Activated T-helper 9 cell treated with anti-CD3 and anti-CD28 coated beads, Interleukin-2, amount 50 U/mL, for 16 hours (primary cell): ENCODE results near the gene ELMO1.

Source experiments
- DNase-seq: peaks from one replicate; pipeline ENCODE4 v3.0.0-alpha.2; 2020; ENCODE audit warnings: low read depth

The ELMO1 gene

DNA sequence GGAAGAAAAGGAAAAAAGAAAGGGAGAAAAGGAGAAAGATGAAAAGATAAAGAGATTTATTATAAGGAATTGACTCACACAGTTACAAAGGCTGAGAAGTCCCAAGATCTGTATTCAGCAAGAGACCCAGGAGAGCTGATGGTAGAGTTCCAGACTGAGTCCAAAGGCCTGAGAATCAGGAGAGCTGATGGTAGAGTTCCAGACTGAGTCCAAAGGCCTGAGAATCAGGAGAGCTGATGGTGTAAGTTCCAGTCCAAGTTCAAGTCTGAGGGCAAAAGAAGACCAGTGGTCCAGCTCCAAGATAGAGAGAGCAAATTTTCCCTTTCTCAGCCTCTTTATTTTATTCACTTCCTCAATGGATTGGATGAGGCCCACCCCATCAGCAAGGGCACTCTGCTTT is 627.0 kb downstream of the ELMO1 start:
- no peak for DNase-seq

DNA sequence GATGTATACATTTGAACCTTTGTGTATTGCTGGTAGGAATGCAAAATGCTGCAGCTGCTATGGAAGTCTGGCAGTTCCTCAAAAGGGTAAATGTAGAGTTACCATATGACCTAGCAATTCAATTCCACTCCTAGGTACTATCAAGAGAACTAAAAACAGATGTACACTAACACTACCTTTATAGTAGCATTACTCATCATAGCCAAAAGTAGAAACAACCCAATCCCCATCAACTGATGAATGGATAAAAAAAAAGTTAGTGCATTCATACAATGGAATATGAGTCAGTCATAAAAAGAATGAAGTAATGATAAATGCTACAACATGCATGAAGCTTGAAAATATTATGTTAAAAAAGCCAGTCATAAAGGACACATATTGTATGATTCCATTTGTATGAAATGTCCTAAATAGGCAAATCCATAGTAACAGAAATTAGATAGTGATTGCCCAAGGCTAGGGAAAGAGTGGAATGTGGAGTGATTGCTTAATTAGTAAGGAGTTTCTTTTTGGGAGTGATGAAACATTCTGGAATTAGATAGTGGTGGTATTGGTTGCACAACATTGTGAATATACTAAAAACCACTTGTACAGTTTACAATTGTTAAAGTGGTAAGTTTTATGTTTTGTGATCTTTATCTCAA is 628.0 kb downstream of the ELMO1 start:
- no peak for DNase-seq

DNA sequence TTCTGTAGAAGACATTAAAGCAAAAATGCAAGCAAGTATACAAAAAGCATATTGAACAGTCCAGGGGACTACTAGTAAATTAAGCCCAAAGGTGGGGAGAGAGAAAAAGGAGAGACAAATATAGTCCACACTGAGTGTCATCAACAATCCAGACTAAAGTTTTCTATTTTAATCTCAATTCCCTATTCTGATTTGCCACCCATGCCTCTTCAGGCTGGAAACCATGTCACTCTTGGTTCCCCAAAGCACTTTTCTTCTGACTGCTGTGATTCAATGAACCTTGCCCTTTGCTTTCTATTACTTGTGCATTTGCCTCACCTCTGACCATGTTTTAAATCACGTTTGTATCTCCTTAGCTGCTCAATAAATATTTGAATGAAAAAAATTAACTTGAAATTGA is 629.0 kb downstream of the ELMO1 start:
- no peak for DNase-seq

DNA sequence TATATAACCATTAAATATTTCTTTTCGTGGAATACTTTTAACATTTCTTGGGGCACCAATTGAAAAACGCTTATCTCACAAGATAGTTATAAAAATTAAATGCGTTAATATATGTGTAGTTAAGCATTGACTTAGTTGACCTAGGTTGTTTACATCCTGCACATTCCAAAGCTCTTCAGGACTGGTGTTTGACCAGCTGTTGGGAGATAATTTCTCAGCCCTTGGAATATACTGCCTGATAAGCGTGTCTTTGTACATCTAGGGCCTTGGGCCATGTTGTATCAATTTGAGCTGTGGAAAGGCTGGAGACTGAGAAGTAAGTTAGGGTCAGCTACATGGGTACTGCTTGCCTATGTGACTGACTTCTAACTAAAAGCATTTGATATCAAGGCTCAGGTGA is 634.4 kb downstream of the ELMO1 start:
- no peak for DNase-seq

DNA sequence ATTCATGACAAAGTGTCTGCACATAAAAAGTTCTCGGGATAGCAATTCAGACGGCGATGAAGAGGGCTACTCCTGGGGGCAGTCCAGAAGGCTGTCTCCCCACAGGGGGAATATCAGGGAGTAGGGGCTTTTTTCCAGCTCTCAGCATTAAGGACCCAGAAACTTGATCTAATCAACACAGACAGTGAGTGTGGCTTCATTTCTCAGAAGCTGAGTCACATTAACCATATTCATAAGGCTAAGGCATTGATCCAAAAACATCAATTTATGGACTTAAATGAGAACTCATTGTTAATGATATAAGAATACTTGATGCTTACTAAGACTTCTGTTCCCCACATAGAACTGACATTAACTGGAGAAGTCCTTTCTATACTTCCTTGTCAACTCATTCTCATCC is 636.9 kb downstream of the ELMO1 start:
- no peak for DNase-seq

DNA sequence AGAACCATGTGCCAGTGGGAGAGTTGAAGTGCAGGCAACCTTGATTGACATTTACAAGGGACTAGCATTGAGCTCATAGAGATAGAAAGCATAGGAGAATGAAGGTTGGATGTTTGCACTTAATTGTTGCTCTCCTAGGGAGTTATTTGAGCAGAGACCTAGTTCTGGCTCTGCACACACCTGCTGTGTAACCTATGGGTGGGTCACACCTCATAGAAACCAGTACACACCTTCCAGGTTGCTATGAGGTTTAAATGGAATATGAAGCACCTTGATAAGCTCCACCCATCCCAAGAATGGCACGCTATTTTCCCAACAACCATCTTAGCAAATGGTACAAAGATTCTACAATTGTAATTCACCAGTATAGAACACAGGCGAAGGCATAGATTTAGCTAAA is 638.2 kb downstream of the ELMO1 start:
- DNase-seq: no peak

DNA sequence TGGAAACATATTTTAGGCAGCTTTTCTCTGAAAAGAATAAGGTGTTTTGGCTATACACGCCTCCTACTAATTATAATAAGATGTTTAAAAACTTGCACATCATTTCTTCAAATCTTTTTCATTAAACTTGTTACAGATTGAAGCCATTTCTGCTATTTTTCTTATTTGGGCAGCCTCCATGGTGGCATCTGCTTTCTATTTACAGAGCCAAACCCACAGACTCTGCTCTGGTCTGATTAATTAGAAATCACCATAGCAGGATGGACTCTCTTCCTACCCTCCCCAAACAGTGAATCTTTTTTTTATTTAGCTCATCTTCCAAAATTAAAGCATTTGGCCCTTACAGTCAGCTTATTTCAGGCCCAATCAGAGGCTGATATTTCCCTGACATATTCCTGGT is 638.6 kb downstream of the ELMO1 start:
- DNase-seq: no peak

DNA sequence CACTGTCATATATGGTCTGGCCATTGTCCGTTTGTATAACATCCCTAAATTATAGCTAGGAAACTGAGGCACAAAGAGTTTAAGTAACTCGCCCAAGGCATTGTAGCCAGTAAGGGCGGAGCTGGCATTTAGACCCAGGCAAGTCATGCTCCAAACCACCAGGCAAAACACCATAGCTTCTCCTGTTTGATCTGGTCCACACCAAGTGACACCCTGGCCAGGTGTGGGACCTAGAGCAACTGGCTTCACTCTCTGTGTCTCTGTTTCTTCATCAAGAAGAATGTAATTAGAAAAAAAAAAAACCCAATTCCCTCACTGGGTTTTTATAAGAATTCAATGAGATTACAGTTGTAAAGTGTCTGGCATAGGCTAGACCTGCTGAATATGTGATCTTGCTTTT is 639.2 kb downstream of the ELMO1 start:
- DNase-seq: no peak

DNA sequence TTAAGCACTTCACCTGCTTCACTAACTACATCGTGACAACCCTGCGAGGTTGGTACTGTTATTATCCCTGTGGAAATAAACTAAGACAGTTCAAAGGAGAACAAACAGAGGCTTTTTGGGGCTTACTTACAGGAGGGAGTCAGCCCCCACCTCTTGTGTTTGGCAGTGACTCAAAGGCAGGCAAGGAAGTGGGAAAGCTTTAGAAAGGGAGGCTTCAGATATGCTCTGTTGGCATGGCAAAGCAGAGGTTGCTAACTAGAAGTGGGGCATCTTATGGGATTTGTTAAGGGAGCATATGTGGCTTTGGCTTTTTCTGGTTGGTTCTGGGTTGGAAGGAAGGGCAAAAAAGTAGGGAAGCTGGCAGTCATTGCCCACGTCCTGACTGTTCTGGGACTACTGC is 639.6 kb downstream of the ELMO1 start:
- no peak for DNase-seq

DNA sequence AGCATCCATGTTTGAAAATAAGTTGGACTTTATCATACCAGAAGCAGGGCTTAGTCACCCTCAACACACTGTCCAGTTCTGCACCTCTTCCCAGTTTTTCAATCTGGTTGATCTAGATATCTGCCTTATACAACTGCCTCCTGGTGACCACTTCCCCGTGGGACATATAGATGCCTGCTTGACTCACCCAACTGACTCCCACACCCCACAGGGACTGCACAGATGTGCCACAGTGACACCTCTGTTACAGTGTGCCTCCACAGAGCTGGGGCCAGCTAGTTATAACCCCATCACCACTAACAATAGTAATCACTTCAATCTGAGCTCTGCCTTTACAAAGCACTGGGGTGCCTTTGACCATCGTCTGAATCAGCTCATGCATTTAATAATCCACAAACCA is 641.8 kb downstream of the ELMO1 start:
- no peak for DNase-seq
